T-helper 2 cell (primary cell): ENCODE measurements around the gene PALD1.
A peak's percentile ranks its signal among the peaks of the same experiment; 100 is the strongest.
"Not testable (repeated sequence)": the region's sequence is repeated elsewhere in the genome, so short reads cannot be mapped to it uniquely, and the experiment has no call there.

Source experiments
- DNase-seq, 5 experiments: peaks; one replicate each; pipeline versions ENCODE4 v3.0.0 to v3.0.0-alpha.2; 2012 to 2022

The PALD1 gene

GRCh38 chr10:70592746-70593512, 114.4 kb downstream of the PALD1 start:
- no peak for DNase-seq

- DNase-seq = no peak
These were observed 114.9 kb downstream of the PALD1 start for GRCh38 chr10:70593513-70593890.

GRCh38 chr10:70594161-70594560, 115.6 kb downstream of the PALD1 start:
- no peak for DNase-seq

- DNase-seq = no peak
These were observed 117.0 kb downstream of the PALD1 start for GRCh38 chr10:70595566-70596016.

GRCh38 chr10:70596110-70596798, 117.7 kb downstream of the PALD1 start:
- no peak for DNase-seq

- DNase-seq = no peak
These were observed 118.6 kb downstream of the PALD1 start for GRCh38 chr10:70596860-70597809.

GRCh38 chr10:70597856-70598815, 119.6 kb downstream of the PALD1 start:
- no peak for DNase-seq

GRCh38 chr10:70598857-70599295, 120.3 kb downstream of the PALD1 start:
- DNase-seq = no peak

GRCh38 chr10:70599319-70599718, 120.8 kb downstream of the PALD1 start:
- DNase-seq = no peak

GRCh38 chr10:70599791-70600190, 121.2 kb downstream of the PALD1 start:
- DNase-seq = no peak

- DNase-seq = no peak
These were observed 122.2 kb downstream of the PALD1 start for GRCh38 chr10:70600512-70601395.

GRCh38 chr10:70601746-70602145, 123.2 kb downstream of the PALD1 start:
- peak in 1 of 5 experiments; percentile 31 for DNase-seq

GRCh38 chr10:70602665-70603448, 124.3 kb downstream of the PALD1 start, which contains the start of gene PRF1:
PRF1 (minus strand) TSS chr10:70602741; CDS start chr10:70600902, 1,839 bp downstream.
- peak; percentile 27 to 91 (median 59) for DNase-seq

GRCh38 chr10:70603449-70603801, 124.9 kb downstream of the PALD1 start:
- peak in 1 of 5 experiments; percentile 82 for DNase-seq

- DNase-seq = no peak
These were observed 125.5 kb downstream of the PALD1 start for GRCh38 chr10:70604106-70604505.

- DNase-seq = no peak
These were observed 126.6 kb downstream of the PALD1 start for GRCh38 chr10:70605161-70605560.

GRCh38 chr10:70607936-70608335, 129.4 kb downstream of the PALD1 start:
- DNase-seq = no peak

GRCh38 chr10:70613941-70614340, 135.4 kb downstream of the PALD1 start:
- no peak for DNase-seq

GRCh38 chr10:70614364-70614763, 135.8 kb downstream of the PALD1 start:
- DNase-seq = not testable (repeated sequence)

GRCh38 chr10:70615211-70615610, 136.6 kb downstream of the PALD1 start:
- no peak for DNase-seq
